PC-3 (cell line): ENCODE measurements around the gene EGFL7.

ENCODE experiments used
- CTCF ChIP-seq: fragments of 300-600 bp; sonication (generic); conservative IDR thresholded peaks from 2 replicates; pipeline ENCODE4 v1.5.1; 2017; ENCODE audit warnings: antibody characterized with exemption, low read depth, mild to moderate bottlenecking, low read length
- EZH2 ChIP-seq: fragments of 300-600 bp; sonication (generic); IDR thresholded peaks from one replicate; pipeline ENCODE4 v1.6.1; 2017; ENCODE audit warnings: antibody characterized with exemption, mild to moderate bottlenecking, low read length; ENCODE audit not compliant: unreplicated experiment
- EZH2phosphoT487 ChIP-seq: fragments of 300-600 bp; sonication (generic); IDR thresholded peaks from 2 replicates; pipeline ENCODE4 v1.6.1; 2018; ENCODE audit warnings: mild to moderate bottlenecking, antibody characterized with exemption, low read length, borderline replicate concordance

- no peak for TF ChIP-seq CTCF
- TF ChIP-seq EZH2 = no peak
- TF ChIP-seq EZH2phosphoT487 = no peak
Measured at GRCh38 chr9:136685216-136685615, 22.5 kb downstream of the EGFL7 start.
